Kidney (tissue), 14 donors: ENCODE results near the gene RNF157. TPM values are rescaled to one million over a fixed set of nuclear protein-coding genes. Genes with fewer than 3 reads are reported as not detected.

Source experiments
- DNase-seq, 5 donors: peaks; one replicate each; pipeline ENCODE4 v3.0.0-alpha.2; 2013 to 2020
- FAIRE-seq: peaks from 2 replicates; lab custom pipeline; 2012; peaks lifted over from hg19 to GRCh38; lab: Jason Lieb, UNC
- H3K27ac ChIP-seq, 2 donors: one replicate each; pipeline ENCODE4 v1.7.0; 2013; ENCODE audit warnings: low read depth in 2 of 2, low read length in 2 of 2, inconsistent platforms in 1 of 2
- H3K27me3 ChIP-seq: one replicate; pipeline ENCODE4 v1.7.1; 2013; ENCODE audit warnings: low read length, inconsistent platforms; ENCODE audit not compliant: control insufficient read depth, insufficient read depth
- H3K36me3 ChIP-seq, 3 donors: one replicate each; pipeline versions ENCODE4 v1.7.0 to v1.7.1; 2013; ENCODE audit warnings: low read length in 3 of 3, control low read depth in 1 of 3, inconsistent platforms in 1 of 3; ENCODE audit not compliant: insufficient read depth in 3 of 3, control insufficient read depth in 2 of 3
- H3K4me1 ChIP-seq, 3 donors: one replicate each; pipeline versions ENCODE4 v1.7.0 to v1.7.1; 2013; ENCODE audit warnings: low read length in 3 of 3, inconsistent platforms in 1 of 3, low read depth in 1 of 3; ENCODE audit not compliant: control insufficient read depth in 2 of 3, insufficient read depth in 2 of 3
- H3K4me3 ChIP-seq, 3 donors: one replicate each; pipeline versions ENCODE4 v1.7.0 to v1.8.1; 2013; ENCODE audit warnings: low read length in 3 of 3, control low read depth in 1 of 3, inconsistent platforms in 1 of 3
- H3K9ac ChIP-seq, 3 donors: one replicate each; pipeline versions ENCODE4 v1.7.0 to v1.7.1; 2013; ENCODE audit warnings: low read length in 3 of 3, control low read depth in 1 of 3, inconsistent platforms in 1 of 3
- H3K9me3 ChIP-seq, 3 donors: one replicate each; pipeline versions ENCODE4 v1.7.0 to v1.7.1; 2013; ENCODE audit warnings: low read length in 3 of 3, control low read depth in 1 of 3, inconsistent platforms in 1 of 3; ENCODE audit not compliant: control insufficient read depth in 2 of 3, insufficient read depth in 1 of 3
- CTCF ChIP-seq: IDR thresholded peaks from 3 replicates; pipeline ENCODE4 v1.5.1; 2012; ENCODE audit warnings: mild to moderate bottlenecking, moderate library complexity, borderline replicate concordance; ENCODE audit not compliant: insufficient read depth; ENCODE audit errors: extremely low read depth
- intact Hi-C: fragments of 100-400 bp; cut with DNase I; formaldehyde crosslinking; loops from one replicate; pipeline ENCODE4 v1.11.1; 2022
- polyA plus RNA-seq: library from polyadenylated mRNA; stranded (reverse); fragments of 350-450 nt; fragmentation: Illumina TruSeq; extraction: RNeasy Lipid Tissue Mini Kit (QIAGEN cat#74804); gene quantifications from one replicate; pipeline ENCODE4 v1.2.3, GENCODE V29; 2014; ENCODE audit warnings: low read depth, low replicate concordance; ENCODE audit not compliant: insufficient read depth
- total RNA-seq: library from RNA; stranded (reverse); fragmentation: NEBNext Ultra II Directional; extraction: Animal tissue kit (Norgen Biotek cat#: 25700); gene quantifications from one replicate; pipeline ENCODE4 v1.2.1, GENCODE V29; 2021
- donor health status: control.
- donor health status: control.
- donor health status: control.
- donor health status: control.
- donor health status: control.
- donor health status: DM: yes; HTN: yes; CAD: no.
- donor health status: Normal renal cell carcinoma (clear cell type).

Gene RNF157
- total and polyA plus RNA-seq, 2 donors from 2014 or later: 4.8 to 12.4 TPM

- TF ChIP-seq CTCF: no peak
- DNase-seq: peak; percentile 99 to 100 (median 99)
- Histone ChIP-seq H3K9ac (peak within 1 kb of the TSS; percentile 48 to 74 (median 50)), H3K36me3 (no peaks in the 10 kb centered on the region), H3K4me1 (peaks cover 10 to 46% (median 35%) of the 10 kb centered on the region in 3 donors), H3K4me3 (peak within 1 kb of the TSS; percentile 64 to 87 (median 72)), H3K9me3 (no peaks in the 10 kb centered on the region), H3K27ac (peak within 1 kb of the TSS; percentile 82 to 92), H3K27me3 (no peaks in the 10 kb centered on the region)
- intact Hi-C loops: no loop called here
- FAIRE-seq: peak; percentile 90
Observed at GRCh38 chr17:76264755-76265623, 24.7 kb upstream of the RNF157 start, which contains the start of gene UBALD2. TSS of gene UBALD2 (plus strand) at chr17:76265348. CDS start at chr17:76265506, 158 bp downstream.

- FAIRE-seq (no peak), DNase-seq (no peak)
- H3K4me3 ChIP-seq: peak overlapping the region in 2 of 3 donors; percentile 5 to 42
- H3K27me3 ChIP-seq: no peaks in the 10 kb centered on the region
- no peaks in the 10 kb centered on the region for H3K9me3 ChIP-seq
- no peak for TF ChIP-seq CTCF
- H3K9ac ChIP-seq: peak overlapping the region in 2 of 3 donors; percentile 8 to 13
- intact Hi-C loops: no loop called here
- peaks cover 10 to 42% (median 34%) of the 10 kb centered on the region in 3 donors for H3K4me1 ChIP-seq
- peak overlapping the region in 1 of 2 donors; percentile 76 for H3K27ac ChIP-seq
- H3K36me3 ChIP-seq: no peaks in the 10 kb centered on the region
Observed at GRCh38 chr17:76264425-76264754, 24.1 kb upstream of the RNF157 start.

- no peaks in the 10 kb centered on the region for H3K36me3 ChIP-seq
- TF ChIP-seq CTCF: no peak
- intact Hi-C loops: no loop called here
- peaks cover 10 to 37% (median 29%) of the 10 kb centered on the region in 3 donors for H3K4me1 ChIP-seq
- no peak for FAIRE-seq
- DNase-seq: no peak
- no peaks in the 10 kb centered on the region for H3K27me3 ChIP-seq
- no peaks in the 10 kb centered on the region for H3K9me3 ChIP-seq
- H3K9ac ChIP-seq: no peak overlapping the region
- H3K4me3 ChIP-seq: no peak overlapping the region
- H3K27ac ChIP-seq: peak overlapping the region; percentile 63 to 76
Observed at GRCh38 chr17:76263896-76264295, 23.6 kb upstream of the RNF157 start.
